Measurements from ENCODE around the gene NCAPD2.

The NCAPD2 gene

DNA sequence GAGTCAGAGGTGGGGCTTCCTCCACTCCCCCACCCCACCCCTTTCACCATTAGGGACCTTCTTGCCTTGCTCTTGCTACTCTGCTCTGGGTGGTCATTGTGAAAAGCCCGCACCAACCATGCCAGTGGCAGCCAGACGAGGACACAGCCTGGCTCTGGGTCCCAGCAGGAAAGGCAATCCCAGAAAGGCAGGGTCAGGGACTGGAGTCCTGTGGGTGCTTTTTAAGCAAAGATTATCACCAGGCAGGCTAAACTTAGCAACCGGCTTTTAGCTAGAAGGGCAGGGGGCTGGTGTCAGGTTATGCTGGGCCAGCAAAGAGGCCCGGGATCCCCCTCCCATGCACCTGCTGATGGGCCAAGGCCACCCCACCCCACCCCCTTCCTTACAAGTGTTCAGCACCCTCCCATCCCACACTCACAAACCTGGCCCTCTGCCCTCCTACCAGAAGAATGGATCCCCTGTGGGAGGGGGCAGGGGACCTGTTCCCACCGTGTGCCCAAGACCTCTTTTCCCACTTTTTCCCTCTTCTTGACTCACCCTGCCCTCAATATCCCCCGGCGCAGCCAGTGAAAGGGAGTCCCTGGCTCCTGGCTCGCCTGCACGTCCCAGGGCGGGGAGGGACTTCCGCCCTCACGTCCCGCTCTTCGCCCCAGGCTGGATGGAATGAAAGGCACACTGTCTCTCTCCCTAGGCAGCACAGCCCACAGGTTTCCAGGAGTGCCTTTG lies 39.2 kb downstream of the NCAPD2 start:
- H3K27me3 ChIP-seq = no peaks in the 10 kb centered on the region
- no peaks in the 10 kb centered on the region for H3K9me3 ChIP-seq
- peaks cover 57% of the 10 kb centered on the region for H3K36me3 ChIP-seq
- TF ChIP-seq, protein P1, sequence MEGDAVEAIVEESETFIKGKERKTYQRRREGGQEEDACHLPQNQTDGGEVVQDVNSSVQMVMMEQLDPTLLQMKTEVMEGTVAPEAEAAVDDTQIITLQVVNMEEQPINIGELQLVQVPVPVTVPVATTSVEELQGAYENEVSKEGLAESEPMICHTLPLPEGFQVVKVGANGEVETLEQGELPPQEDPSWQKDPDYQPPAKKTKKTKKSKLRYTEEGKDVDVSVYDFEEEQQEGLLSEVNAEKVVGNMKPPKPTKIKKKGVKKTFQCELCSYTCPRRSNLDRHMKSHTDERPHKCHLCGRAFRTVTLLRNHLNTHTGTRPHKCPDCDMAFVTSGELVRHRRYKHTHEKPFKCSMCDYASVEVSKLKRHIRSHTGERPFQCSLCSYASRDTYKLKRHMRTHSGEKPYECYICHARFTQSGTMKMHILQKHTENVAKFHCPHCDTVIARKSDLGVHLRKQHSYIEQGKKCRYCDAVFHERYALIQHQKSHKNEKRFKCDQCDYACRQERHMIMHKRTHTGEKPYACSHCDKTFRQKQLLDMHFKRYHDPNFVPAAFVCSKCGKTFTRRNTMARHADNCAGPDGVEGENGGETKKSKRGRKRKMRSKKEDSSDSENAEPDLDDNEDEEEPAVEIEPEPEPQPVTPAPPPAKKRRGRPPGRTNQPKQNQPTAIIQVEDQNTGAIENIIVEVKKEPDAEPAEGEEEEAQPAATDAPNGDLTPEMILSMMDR (IDR thresholded peaks at IDR 0.05) = no peak
- peak overlapping the region; percentile 97 for H3K27ac ChIP-seq
- peak overlapping the region; percentile 72 to 96 for H3K4me3 ChIP-seq (ENCODE audit: low read depth in 1 of 2, low read length in 1 of 2)
- H3K4me1 ChIP-seq (ENCODE audit: control insufficient read depth in 1 of 2, insufficient read depth in 1 of 2, low read depth in 1 of 2, low read length in 1 of 2) = peaks cover 54 to 56% of the 10 kb centered on the region in 2 experiments

DNA sequence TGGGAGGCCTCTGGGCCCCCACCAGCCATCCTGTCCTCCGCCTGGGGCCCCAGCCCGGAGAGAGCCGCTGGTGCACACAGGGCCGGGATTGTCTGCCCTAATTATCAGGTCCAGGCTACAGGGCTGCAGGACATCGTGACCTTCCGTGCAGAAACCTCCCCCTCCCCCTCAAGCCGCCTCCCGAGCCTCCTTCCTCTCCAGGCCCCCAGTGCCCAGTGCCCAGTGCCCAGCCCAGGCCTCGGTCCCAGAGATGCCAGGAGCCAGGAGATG lies 39.7 kb downstream of the NCAPD2 start:
- H3K36me3 ChIP-seq = peaks cover 57% of the 10 kb centered on the region
- peak overlapping the region; percentile 72 to 96 for H3K4me3 ChIP-seq (ENCODE audit: low read depth in 1 of 2, low read length in 1 of 2)
- H3K9me3 ChIP-seq = no peaks in the 10 kb centered on the region
- H3K27ac ChIP-seq = peak overlapping the region; percentile 97
- TF ChIP-seq, protein P1 (IDR thresholded peaks at IDR 0.05) = no peak
- H3K4me1 ChIP-seq (ENCODE audit: control insufficient read depth in 1 of 2, insufficient read depth in 1 of 2, low read depth in 1 of 2, low read length in 1 of 2) = peaks cover 59 to 61% of the 10 kb centered on the region in 2 experiments
- H3K27me3 ChIP-seq = no peaks in the 10 kb centered on the region

DNA sequence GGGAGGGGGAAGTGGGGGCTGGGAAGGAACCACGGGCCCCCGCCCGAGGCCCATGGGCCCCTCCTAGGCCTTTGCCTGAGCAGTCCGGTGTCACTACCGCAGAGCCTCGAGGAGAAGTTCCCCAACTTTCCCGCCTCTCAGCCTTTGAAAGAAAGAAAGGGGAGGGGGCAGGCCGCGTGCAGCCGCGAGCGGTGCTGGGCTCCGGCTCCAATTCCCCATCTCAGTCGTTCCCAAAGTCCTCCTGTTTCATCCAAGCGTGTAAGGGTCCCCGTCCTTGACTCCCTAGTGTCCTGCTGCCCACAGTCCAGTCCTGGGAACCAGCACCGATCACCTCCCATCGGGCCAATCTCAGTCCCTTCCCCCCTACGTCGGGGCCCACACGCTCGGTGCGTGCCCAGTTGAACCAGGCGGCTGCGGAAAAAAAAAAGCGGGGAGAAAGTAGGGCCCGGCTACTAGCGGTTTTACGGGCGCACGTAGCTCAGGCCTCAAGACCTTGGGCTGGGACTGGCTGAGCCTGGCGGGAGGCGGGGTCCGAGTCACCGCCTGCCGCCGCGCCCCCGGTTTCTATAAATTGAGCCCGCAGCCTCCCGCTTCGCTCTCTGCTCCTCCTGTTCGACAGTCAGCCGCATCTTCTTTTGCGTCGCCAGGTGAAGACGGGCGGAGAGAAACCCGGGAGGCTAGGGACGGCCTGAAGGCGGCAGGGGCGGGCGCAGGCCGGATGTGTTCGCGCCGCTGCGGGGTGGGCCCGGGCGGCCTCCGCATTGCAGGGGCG lies 40.2 kb downstream of the NCAPD2 start, which contains the start of gene GAPDH:
TSS of gene GAPDH (plus strand) at position 595 of the 772 bp plus-strand sequence. CDS start 316 bp downstream, outside the sequence.
- H3K27ac ChIP-seq = peak within 1 kb of the TSS; percentile 97
- TF ChIP-seq, protein P1 (IDR thresholded peaks at IDR 0.05) = peak; percentile 25
- H3K9me3 ChIP-seq = no peaks in the 10 kb centered on the region
- peaks cover 57% of the 10 kb centered on the region for H3K36me3 ChIP-seq
- peak within 1 kb of the TSS; percentile 72 to 96 for H3K4me3 ChIP-seq (ENCODE audit: low read depth in 1 of 2, low read length in 1 of 2)
- no peaks in the 10 kb centered on the region for H3K27me3 ChIP-seq
- peaks cover 64 to 66% of the 10 kb centered on the region in 2 experiments for H3K4me1 ChIP-seq (ENCODE audit: control insufficient read depth in 1 of 2, insufficient read depth in 1 of 2, low read depth in 1 of 2, low read length in 1 of 2)

DNA sequence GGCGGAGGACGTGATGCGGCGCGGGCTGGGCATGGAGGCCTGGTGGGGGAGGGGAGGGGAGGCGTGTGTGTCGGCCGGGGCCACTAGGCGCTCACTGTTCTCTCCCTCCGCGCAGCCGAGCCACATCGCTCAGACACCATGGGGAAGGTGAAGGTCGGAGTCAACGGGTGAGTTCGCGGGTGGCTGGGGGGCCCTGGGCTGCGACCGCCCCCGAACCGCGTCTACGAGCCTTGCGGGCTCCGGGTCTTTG lies 40.7 kb downstream of the NCAPD2 start:
- Histone ChIP-seq H3K4me3 (ENCODE audit: low read depth in 1 of 2, low read length in 1 of 2) (peak overlapping the region; percentile 72 to 96), H3K27me3 (no peaks in the 10 kb centered on the region), H3K9me3 (no peaks in the 10 kb centered on the region), H3K27ac (peak overlapping the region; percentile 97), H3K36me3 (peaks cover 57% of the 10 kb centered on the region), H3K4me1 (ENCODE audit: control insufficient read depth in 1 of 2, insufficient read depth in 1 of 2, low read depth in 1 of 2, low read length in 1 of 2) (peaks cover 67 to 71% of the 10 kb centered on the region in 2 experiments)
- TF ChIP-seq, protein P1 (IDR thresholded peaks at IDR 0.05) = no peak

DNA sequence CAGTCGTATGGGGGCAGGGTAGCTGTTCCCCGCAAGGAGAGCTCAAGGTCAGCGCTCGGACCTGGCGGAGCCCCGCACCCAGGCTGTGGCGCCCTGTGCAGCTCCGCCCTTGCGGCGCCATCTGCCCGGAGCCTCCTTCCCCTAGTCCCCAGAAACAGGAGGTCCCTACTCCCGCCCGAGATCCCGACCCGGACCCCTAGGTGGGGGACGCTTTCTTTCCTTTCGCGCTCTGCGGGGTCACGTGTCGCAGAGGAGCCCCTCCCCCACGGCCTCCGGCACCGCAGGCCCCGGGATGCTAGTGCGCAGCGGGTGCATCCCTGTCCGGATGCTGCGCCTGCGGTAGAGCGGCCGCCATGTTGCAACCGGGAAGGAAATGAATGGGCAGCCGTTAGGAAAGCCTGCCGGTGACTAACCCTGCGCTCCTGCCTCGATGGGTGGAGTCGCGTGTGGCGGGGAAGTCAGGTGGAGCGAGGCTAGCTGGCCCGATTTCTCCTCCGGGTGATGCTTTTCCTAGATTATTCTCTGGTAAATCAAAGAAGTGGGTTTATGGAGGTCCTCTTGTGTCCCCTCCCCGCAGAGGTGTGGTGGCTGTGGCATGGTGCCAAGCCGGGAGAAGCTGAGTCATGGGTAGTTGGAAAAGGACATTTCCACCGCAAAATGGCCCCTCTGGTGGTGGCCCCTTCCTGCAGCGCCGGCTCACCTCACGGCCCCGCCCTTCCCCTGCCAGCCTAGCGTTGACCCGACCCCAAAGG lies 41.2 kb downstream of the NCAPD2 start:
- Histone ChIP-seq H3K4me3 (ENCODE audit: low read depth in 1 of 2, low read length in 1 of 2) (peak overlapping the region; percentile 72 to 96), H3K4me1 (ENCODE audit: control insufficient read depth in 1 of 2, insufficient read depth in 1 of 2, low read depth in 1 of 2, low read length in 1 of 2) (peaks cover 72 to 74% of the 10 kb centered on the region in 2 experiments), H3K36me3 (peaks cover 57% of the 10 kb centered on the region), H3K27me3 (no peaks in the 10 kb centered on the region), H3K9me3 (no peaks in the 10 kb centered on the region), H3K27ac (peak overlapping the region; percentile 97)
- TF ChIP-seq, protein P1 (IDR thresholded peaks at IDR 0.05) = no peak

Measured in neutrophil (primary cell).